ENCODE data around the gene RNF151. TPM values are rescaled to one million over a fixed set of nuclear protein-coding genes. Genes with fewer than 3 reads are reported as not detected.

Gene RNF151
- total and polyA plus RNA-seq, 10 of the 15 experiments (the other 5 are each of a cell fraction or from before 2014, with no cell fraction given): 0.17 to 0.56 TPM; not detected in 8

DNA sequence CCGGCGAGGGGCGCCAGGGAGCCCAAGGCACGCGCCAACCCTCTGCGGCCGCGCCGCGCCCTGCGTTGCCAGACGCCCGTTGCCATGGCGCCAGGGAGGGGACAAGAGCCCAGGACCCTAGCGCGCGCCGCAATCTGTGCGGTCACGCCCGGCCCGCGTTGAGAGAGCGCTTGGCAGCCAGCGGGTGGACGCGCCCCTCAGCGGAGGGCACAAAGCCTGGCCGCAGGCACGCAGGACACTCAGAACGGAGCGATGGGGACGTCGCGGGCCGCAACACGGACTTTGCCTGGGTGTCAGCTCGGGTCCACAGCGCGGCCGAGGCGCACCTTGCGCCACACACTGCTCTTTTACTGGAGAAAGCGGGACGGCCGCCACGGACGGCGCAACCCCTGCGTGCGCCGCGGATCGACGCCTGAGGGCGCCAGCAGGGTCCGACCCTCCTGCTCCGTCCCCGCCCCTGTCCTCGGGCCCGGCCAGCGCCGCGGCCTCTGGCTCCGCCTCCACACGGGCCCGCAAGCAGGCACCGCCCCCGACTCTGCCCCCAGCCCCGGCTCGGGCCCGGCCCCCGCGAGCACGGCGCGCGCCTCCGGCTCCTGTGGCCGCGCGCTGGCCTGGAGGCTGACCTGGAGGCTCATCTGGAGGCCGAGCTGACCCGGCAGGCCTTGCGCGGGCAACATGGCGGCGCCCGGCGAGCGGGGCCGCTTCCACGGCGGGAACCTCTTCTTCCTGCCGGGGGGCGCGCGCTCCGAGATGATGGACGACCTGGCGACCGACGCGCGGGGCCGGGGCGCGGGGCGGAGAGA is 17.1 kb downstream of the RNF151 start, which contains the start of gene GFER (continued):
- TF ChIP-seq, protein P1, sequence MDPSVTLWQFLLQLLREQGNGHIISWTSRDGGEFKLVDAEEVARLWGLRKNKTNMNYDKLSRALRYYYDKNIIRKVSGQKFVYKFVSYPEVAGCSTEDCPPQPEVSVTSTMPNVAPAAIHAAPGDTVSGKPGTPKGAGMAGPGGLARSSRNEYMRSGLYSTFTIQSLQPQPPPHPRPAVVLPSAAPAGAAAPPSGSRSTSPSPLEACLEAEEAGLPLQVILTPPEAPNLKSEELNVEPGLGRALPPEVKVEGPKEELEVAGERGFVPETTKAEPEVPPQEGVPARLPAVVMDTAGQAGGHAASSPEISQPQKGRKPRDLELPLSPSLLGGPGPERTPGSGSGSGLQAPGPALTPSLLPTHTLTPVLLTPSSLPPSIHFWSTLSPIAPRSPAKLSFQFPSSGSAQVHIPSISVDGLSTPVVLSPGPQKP (IDR thresholded peaks at IDR 0.05; ENCODE audit: low read depth, low read length): no peak
- TF ChIP-seq, protein P2, sequence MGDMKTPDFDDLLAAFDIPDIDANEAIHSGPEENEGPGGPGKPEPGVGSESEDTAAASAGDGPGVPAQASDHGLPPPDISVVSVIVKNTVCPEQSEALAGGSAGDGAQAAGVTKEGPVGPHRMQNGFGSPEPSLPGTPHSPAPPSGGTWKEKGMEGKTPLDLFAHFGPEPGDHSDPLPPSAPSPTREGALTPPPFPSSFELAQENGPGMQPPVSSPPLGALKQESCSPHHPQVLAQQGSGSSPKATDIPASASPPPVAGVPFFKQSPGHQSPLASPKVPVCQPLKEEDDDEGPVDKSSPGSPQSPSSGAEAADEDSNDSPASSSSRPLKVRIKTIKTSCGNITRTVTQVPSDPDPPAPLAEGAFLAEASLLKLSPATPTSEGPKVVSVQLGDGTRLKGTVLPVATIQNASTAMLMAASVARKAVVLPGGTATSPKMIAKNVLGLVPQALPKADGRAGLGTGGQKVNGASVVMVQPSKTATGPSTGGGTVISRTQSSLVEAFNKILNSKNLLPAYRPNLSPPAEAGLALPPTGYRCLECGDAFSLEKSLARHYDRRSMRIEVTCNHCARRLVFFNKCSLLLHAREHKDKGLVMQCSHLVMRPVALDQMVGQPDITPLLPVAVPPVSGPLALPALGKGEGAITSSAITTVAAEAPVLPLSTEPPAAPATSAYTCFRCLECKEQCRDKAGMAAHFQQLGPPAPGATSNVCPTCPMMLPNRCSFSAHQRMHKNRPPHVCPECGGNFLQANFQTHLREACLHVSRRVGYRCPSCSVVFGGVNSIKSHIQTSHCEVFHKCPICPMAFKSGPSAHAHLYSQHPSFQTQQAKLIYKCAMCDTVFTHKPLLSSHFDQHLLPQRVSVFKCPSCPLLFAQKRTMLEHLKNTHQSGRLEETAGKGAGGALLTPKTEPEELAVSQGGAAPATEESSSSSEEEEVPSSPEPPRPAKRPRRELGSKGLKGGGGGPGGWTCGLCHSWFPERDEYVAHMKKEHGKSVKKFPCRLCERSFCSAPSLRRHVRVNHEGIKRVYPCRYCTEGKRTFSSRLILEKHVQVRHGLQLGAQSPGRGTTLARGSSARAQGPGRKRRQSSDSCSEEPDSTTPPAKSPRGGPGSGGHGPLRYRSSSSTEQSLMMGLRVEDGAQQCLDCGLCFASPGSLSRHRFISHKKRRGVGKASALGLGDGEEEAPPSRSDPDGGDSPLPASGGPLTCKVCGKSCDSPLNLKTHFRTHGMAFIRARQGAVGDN (IDR thresholded peaks at IDR 0.05): peak; percentile 88
- no peak for TF ChIP-seq NRF1 (conservative IDR thresholded peaks at IDR 0.05; ENCODE audit: low read depth, low read length)
- no peak for TF ChIP-seq PAX5 (IDR thresholded peaks at IDR 0.05; ENCODE audit: borderline replicate concordance, low read depth, low read length)
- TF ChIP-seq JUNB (IDR thresholded peaks at IDR 0.05): no peak
- TF ChIP-seq, protein P3, sequence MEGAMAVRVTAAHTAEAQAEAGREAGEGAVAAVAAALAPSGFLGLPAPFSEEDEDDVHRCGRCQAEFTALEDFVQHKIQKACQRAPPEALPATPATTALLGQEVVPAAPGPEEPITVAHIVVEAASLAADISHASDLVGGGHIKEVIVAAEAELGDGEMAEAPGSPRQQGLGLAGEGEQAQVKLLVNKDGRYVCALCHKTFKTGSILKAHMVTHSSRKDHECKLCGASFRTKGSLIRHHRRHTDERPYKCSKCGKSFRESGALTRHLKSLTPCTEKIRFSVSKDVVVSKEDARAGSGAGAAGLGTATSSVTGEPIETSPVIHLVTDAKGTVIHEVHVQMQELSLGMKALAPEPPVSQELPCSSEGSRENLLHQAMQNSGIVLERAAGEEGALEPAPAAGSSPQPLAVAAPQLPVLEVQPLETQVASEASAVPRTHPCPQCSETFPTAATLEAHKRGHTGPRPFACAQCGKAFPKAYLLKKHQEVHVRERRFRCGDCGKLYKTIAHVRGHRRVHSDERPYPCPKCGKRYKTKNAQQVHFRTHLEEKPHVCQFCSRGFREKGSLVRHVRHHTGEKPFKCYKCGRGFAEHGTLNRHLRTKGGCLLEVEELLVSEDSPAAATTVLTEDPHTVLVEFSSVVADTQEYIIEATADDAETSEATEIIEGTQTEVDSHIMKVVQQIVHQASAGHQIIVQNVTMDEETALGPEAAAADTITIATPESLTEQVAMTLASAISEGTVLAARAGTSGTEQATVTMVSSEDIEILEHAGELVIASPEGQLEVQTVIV (IDR thresholded peaks at IDR 0.05; ENCODE audit: borderline replicate concordance, partially characterized antibody): no peak
- TF ChIP-seq, protein P4, sequence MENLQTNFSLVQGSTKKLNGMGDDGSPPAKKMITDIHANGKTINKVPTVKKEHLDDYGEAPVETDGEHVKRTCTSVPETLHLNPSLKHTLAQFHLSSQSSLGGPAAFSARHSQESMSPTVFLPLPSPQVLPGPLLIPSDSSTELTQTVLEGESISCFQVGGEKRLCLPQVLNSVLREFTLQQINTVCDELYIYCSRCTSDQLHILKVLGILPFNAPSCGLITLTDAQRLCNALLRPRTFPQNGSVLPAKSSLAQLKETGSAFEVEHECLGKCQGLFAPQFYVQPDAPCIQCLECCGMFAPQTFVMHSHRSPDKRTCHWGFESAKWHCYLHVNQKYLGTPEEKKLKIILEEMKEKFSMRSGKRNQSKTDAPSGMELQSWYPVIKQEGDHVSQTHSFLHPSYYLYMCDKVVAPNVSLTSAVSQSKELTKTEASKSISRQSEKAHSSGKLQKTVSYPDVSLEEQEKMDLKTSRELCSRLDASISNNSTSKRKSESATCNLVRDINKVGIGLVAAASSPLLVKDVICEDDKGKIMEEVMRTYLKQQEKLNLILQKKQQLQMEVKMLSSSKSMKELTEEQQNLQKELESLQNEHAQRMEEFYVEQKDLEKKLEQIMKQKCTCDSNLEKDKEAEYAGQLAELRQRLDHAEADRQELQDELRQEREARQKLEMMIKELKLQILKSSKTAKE (IDR thresholded peaks at IDR 0.05; ENCODE audit: low read depth, poor library complexity, severe bottlenecking): no peak
- TF ChIP-seq RELA (IDR thresholded peaks at IDR 0.05; ENCODE audit: borderline replicate concordance, partially characterized antibody): peak; percentile 46
- no peak for TF ChIP-seq ZNF217 (IDR thresholded peaks at IDR 0.05)
- TF ChIP-seq POLR2A (IDR thresholded peaks at IDR 0.05; ENCODE audit: low read depth, low read length): peak; percentile 87
- TF ChIP-seq STAT1 (conservative IDR thresholded peaks at IDR 0.05): no peak
- TF ChIP-seq, protein P5, sequence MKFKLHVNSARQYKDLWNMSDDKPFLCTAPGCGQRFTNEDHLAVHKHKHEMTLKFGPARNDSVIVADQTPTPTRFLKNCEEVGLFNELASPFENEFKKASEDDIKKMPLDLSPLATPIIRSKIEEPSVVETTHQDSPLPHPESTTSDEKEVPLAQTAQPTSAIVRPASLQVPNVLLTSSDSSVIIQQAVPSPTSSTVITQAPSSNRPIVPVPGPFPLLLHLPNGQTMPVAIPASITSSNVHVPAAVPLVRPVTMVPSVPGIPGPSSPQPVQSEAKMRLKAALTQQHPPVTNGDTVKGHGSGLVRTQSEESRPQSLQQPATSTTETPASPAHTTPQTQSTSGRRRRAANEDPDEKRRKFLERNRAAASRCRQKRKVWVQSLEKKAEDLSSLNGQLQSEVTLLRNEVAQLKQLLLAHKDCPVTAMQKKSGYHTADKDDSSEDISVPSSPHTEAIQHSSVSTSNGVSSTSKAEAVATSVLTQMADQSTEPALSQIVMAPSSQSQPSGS (IDR thresholded peaks at IDR 0.05; ENCODE audit: low read length): no peak
- TF ChIP-seq RAD21 (IDR thresholded peaks at IDR 0.05; ENCODE audit: insufficient read depth, low read depth, low read length): no peak
- TF ChIP-seq TCF7 (IDR thresholded peaks at IDR 0.05; ENCODE audit: borderline replicate concordance): no peak
- TF ChIP-seq, protein P6, sequence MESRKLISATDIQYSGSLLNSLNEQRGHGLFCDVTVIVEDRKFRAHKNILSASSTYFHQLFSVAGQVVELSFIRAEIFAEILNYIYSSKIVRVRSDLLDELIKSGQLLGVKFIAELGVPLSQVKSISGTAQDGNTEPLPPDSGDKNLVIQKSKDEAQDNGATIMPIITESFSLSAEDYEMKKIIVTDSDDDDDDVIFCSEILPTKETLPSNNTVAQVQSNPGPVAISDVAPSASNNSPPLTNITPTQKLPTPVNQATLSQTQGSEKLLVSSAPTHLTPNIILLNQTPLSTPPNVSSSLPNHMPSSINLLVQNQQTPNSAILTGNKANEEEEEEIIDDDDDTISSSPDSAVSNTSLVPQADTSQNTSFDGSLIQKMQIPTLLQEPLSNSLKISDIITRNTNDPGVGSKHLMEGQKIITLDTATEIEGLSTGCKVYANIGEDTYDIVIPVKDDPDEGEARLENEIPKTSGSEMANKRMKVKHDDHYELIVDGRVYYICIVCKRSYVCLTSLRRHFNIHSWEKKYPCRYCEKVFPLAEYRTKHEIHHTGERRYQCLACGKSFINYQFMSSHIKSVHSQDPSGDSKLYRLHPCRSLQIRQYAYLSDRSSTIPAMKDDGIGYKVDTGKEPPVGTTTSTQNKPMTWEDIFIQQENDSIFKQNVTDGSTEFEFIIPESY (IDR thresholded peaks at IDR 0.05): no peak
- TF ChIP-seq RUNX3 (IDR thresholded peaks at IDR 0.05; ENCODE audit: low read length): peak; percentile 55; the same call in 1 of the 2 replicates

All from GM12878 (cell line).